Measurements from ENCODE around the gene PTPRM. TPM values are rescaled to one million over a fixed set of nuclear protein-coding genes. Genes with fewer than 3 reads are reported as not detected.
A peak's percentile ranks its signal among the peaks of the same experiment; 100 is the strongest.

PTPRM gene
- total and polyA plus RNA-seq, 4 donors: 118 to 160 (median 122) TPM

DNA sequence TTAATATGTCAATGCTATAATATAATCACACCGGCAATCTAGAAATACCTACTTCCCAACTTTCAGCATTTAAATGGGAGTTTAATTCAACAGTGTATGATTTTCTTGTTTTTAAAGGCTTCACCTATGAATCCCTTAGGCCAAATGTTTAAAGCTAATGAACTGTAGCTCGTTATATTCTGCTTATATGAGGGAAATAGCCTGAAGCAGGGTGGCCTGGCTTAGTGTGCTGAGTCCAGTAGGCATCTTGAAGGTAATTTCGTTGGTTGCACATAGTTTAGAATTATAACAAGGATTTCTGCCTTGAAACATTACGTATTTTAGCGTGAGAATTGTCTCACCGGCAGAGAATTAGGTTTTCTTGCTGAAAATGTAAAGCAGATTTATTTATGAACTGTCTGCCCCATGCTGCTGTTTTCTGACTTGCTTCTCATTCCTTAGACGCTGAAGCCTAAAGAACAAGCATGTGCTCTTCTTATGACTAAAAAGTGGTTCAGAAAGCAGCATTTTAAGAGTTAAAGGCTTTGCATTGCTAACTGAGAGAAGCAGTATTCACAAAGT, 608.5 kb downstream of the PTPRM start:
- no peaks in the 10 kb centered on the region for H3K9me3 ChIP-seq (ENCODE audit: control insufficient read depth, insufficient read depth, low read length)
- no peak overlapping the region for H3K4me3 ChIP-seq (ENCODE audit: low read depth, low read length)
- WGBS (ENCODE audit: insufficient coverage): 54% methylated on average over 6 of the region's 7 CpGs
- peak overlapping the region; percentile 4 for H3K27ac ChIP-seq (ENCODE audit: low read depth, low read length)
- H3K4me1 ChIP-seq (ENCODE audit: control insufficient read depth, insufficient read depth, low read length): no peaks in the 10 kb centered on the region
- DNase-seq (ENCODE audit: low read depth in 4 of 6, low spot score in 6 of 6): peak in 2 of 6 donors; percentile 17 to 71
- no peaks in the 10 kb centered on the region for H3K27me3 ChIP-seq (ENCODE audit: control insufficient read depth, insufficient read depth, low read length)
- H3K36me3 ChIP-seq (ENCODE audit: control insufficient read depth, insufficient read depth, low read length): no peaks in the 10 kb centered on the region

DNA sequence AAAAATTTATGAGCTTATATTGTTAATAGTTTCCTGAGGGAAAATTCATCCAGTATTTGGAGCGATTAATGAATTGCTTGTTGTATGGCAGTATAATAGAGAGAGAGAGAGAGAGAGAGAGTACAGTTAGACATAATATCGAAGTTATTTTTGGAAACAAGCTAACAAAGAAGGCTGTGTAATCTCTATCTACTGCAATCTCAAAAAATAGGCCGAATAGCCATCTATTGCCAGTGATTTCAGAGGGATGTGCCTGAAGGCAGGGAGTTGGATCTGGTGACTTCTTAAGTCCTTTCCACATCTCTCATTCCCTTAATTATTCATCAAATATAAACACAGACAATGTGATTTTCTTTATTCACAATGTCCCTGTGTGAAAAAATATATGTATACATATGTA, 609.0 kb downstream of the PTPRM start:
- Histone ChIP-seq H3K27ac (ENCODE audit: low read depth, low read length) (no peak overlapping the region), H3K27me3 (ENCODE audit: control insufficient read depth, insufficient read depth, low read length) (no peaks in the 10 kb centered on the region), H3K36me3 (ENCODE audit: control insufficient read depth, insufficient read depth, low read length) (no peaks in the 10 kb centered on the region), H3K4me1 (ENCODE audit: control insufficient read depth, insufficient read depth, low read length) (no peaks in the 10 kb centered on the region), H3K4me3 (ENCODE audit: low read depth, low read length) (no peak overlapping the region), H3K9me3 (ENCODE audit: control insufficient read depth, insufficient read depth, low read length) (no peaks in the 10 kb centered on the region)
- no CpG with 5 or more reads among the region's 3 CpGs for WGBS (ENCODE audit: insufficient coverage)
- peak in 2 of 6 donors; percentile 45 to 55 for DNase-seq (ENCODE audit: low read depth in 4 of 6, low spot score in 6 of 6)

DNA sequence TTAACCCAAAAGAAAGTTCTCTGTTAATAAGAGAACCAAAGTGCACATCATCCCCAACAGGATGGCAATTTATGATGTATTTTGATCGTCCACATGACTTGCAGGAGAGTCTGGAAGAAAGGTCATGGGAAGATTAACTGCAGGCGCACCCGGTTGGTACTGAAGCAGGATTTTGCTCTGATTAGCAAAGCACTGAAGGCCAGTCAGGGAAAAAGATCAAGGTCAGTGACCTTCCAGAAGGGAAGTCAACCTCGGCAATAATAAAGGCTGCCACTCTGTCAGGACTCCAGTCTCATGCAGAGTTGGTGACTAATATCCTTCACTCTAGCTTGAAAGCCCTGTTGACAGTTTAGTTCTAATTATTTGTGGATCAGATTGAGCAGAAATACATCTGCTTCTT, 609.4 kb downstream of the PTPRM start:
- Histone ChIP-seq H3K27ac (ENCODE audit: low read depth, low read length) (no peak overlapping the region), H3K4me1 (ENCODE audit: control insufficient read depth, insufficient read depth, low read length) (no peaks in the 10 kb centered on the region), H3K4me3 (ENCODE audit: low read depth, low read length) (no peak overlapping the region), H3K36me3 (ENCODE audit: control insufficient read depth, insufficient read depth, low read length) (no peaks in the 10 kb centered on the region), H3K9me3 (ENCODE audit: control insufficient read depth, insufficient read depth, low read length) (no peaks in the 10 kb centered on the region), H3K27me3 (ENCODE audit: control insufficient read depth, insufficient read depth, low read length) (no peaks in the 10 kb centered on the region)
- 46% methylated on average over 4 of the region's 4 CpGs for WGBS (ENCODE audit: insufficient coverage)
- DNase-seq (ENCODE audit: low read depth in 4 of 6, low spot score in 6 of 6): no peak

DNA sequence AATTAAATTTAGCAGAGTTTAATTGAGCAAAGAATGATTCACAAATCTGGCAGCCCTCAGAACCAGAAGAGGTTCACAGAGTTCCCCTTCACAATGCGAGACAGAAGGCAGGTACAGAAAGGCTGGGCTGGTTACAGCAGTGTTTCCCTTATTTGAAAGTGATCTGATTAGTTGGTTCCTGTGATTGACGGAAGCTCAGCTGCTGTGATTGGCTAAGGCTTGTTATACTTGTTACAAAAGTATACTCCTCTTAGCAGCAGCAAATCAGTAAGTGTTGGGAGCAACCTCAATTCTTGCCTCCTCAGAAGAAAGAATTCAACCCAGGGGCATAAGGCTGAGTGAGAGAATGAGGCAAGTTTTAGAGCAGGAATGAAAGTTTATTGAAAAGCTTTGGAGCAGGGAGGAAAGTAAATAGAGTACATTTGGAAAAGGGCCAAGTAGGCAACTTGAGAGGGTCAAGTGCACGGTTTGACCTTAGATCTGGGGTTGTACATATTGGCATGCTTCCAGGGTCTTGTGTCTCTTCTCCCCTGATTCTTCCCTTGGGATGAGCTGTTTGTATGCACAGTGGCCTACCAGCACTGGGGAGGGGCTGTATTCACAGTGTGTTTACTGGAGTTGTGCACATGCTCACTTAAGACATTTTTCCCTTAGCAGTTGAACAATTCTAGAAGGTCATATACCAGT, 610.4 kb downstream of the PTPRM start:
- Histone ChIP-seq H3K9me3 (ENCODE audit: control insufficient read depth, insufficient read depth, low read length) (no peaks in the 10 kb centered on the region), H3K36me3 (ENCODE audit: control insufficient read depth, insufficient read depth, low read length) (no peaks in the 10 kb centered on the region), H3K27me3 (ENCODE audit: control insufficient read depth, insufficient read depth, low read length) (no peaks in the 10 kb centered on the region), H3K4me3 (ENCODE audit: low read depth, low read length) (no peak overlapping the region), H3K4me1 (ENCODE audit: control insufficient read depth, insufficient read depth, low read length) (no peaks in the 10 kb centered on the region), H3K27ac (ENCODE audit: low read depth, low read length) (peak overlapping the region; percentile 19)
- DNase-seq (ENCODE audit: low read depth in 4 of 6, low spot score in 6 of 6): peak in 2 of 6 donors; percentile 41 to 54
- 20% methylated on average over 1 of the region's 3 CpGs for WGBS (ENCODE audit: insufficient coverage)

DNA sequence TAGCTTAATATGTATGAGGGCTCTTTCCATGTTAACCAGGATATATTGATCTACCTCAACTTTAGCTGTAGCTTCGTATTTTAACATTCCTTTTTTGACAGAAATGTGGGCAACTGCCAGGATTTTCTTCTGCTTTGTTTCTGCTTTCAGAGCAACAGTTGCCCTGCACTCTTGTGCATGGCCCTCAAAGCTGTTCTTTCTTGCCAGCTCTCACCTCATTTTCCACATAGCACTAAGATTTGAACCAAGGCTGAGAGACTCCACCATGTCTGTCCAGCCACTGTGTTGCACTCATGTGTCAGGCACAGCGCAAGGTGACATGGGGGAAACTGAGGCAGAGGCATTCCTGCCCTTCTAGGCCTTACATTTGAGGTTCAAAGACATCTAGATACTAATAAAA, 619.3 kb downstream of the PTPRM start:
- Histone ChIP-seq H3K36me3 (ENCODE audit: control insufficient read depth, insufficient read depth, low read length) (no peaks in the 10 kb centered on the region), H3K27me3 (ENCODE audit: control insufficient read depth, insufficient read depth, low read length) (no peaks in the 10 kb centered on the region), H3K9me3 (ENCODE audit: control insufficient read depth, insufficient read depth, low read length) (no peaks in the 10 kb centered on the region), H3K4me3 (ENCODE audit: low read depth, low read length) (no peak overlapping the region), H3K4me1 (ENCODE audit: control insufficient read depth, insufficient read depth, low read length) (no peaks in the 10 kb centered on the region), H3K27ac (ENCODE audit: low read depth, low read length) (no peak overlapping the region)
- DNase-seq (ENCODE audit: low read depth in 4 of 6, low spot score in 6 of 6): no peak
- 90% methylated on average over 2 of the region's 2 CpGs for WGBS (ENCODE audit: insufficient coverage)

DNA sequence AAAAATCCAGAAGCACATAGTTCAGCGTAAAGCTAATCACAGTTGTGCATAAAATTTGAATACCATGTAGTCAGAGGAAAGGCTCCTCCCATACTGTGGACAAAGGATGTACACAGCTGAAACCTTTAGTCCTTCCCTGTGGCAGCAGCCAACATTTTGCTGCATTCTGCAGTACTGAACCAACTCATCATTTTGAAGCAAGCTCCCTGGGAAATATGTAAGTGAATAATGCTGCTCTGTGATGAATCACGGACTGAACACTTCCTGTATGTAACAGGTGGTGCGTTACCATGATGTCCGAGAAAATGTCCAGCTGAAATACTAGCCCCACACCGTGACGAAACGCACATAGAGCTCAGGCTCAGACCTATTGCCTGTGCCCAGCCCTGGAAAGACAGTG, 621.1 kb downstream of the PTPRM start:
- H3K4me3 ChIP-seq (ENCODE audit: low read depth, low read length): no peak overlapping the region
- 79% methylated on average over 6 of the region's 7 CpGs for WGBS (ENCODE audit: insufficient coverage)

DNA sequence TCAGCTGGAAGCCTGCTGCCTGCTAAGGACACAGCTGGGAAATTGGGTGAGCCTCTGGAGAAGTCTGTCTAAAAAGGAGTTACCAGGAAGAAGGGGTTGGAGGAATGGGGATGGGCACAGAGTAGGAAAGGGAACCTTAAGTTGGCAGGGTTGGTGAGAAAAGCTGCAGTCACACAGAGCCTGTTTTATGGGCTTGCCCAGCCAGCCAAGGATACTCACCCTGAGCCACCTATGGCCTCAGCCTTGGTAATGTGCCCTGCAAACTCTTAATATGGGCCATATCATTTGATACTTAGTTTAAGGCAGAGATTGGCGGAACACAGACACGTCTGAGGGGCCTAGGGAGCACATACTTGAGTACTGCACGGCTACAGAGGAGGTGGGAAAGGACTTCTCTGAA, 623.9 kb downstream of the PTPRM start:
- DNase-seq (ENCODE audit: low read depth in 4 of 6, low spot score in 6 of 6): no peak
- Histone ChIP-seq H3K27ac (ENCODE audit: low read depth, low read length) (no peak overlapping the region), H3K27me3 (ENCODE audit: control insufficient read depth, insufficient read depth, low read length) (no peaks in the 10 kb centered on the region), H3K4me1 (ENCODE audit: control insufficient read depth, insufficient read depth, low read length) (peaks cover 4% of the 10 kb centered on the region), H3K9me3 (ENCODE audit: control insufficient read depth, insufficient read depth, low read length) (no peaks in the 10 kb centered on the region), H3K36me3 (ENCODE audit: control insufficient read depth, insufficient read depth, low read length) (no peaks in the 10 kb centered on the region), H3K4me3 (ENCODE audit: low read depth, low read length) (no peak overlapping the region)
- 90% methylated on average over 3 of the region's 3 CpGs for WGBS (ENCODE audit: insufficient coverage)

More for the DNA sequence above, 621.1 kb downstream of the PTPRM start:
- H3K9me3 ChIP-seq (ENCODE audit: control insufficient read depth, insufficient read depth, low read length): no peaks in the 10 kb centered on the region
- no peaks in the 10 kb centered on the region for H3K27me3 ChIP-seq (ENCODE audit: control insufficient read depth, insufficient read depth, low read length)
- H3K27ac ChIP-seq (ENCODE audit: low read depth, low read length): no peak overlapping the region
- no peaks in the 10 kb centered on the region for H3K4me1 ChIP-seq (ENCODE audit: control insufficient read depth, insufficient read depth, low read length)
- DNase-seq (ENCODE audit: low read depth in 4 of 6, low spot score in 6 of 6): peak in 1 of 6 donors; percentile 53
- H3K36me3 ChIP-seq (ENCODE audit: control insufficient read depth, insufficient read depth, low read length): no peaks in the 10 kb centered on the region

DNA sequence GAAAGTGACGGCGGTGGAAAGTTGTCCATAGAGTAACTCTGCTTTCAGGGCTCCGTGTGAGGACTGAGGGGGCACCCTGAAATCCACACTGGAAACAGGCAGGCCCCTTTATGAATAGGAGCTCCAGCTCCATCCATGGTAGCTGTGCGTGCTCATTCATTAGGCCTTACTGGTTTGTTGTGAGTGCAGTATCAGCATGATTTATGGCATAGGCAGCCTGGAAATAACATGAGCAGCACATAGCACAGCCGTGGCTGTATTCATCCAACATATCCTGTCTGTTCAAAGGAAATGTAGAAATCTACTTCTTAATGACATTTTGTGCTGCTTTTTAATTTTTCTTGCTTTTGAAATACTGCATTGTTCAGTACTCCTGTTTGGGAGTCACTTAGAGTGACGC, 627.3 kb downstream of the PTPRM start:
- WGBS (ENCODE audit: insufficient coverage): 92% methylated on average over 5 of the region's 6 CpGs
- DNase-seq (ENCODE audit: low read depth in 4 of 6, low spot score in 6 of 6): no peak
- H3K27ac ChIP-seq (ENCODE audit: low read depth, low read length): no peak overlapping the region
- H3K4me1 ChIP-seq (ENCODE audit: control insufficient read depth, insufficient read depth, low read length): peaks cover 4% of the 10 kb centered on the region
- H3K9me3 ChIP-seq (ENCODE audit: control insufficient read depth, insufficient read depth, low read length): no peaks in the 10 kb centered on the region
- H3K27me3 ChIP-seq (ENCODE audit: control insufficient read depth, insufficient read depth, low read length): no peaks in the 10 kb centered on the region
- H3K36me3 ChIP-seq (ENCODE audit: control insufficient read depth, insufficient read depth, low read length): no peaks in the 10 kb centered on the region
- no peak overlapping the region for H3K4me3 ChIP-seq (ENCODE audit: low read depth, low read length)

DNA sequence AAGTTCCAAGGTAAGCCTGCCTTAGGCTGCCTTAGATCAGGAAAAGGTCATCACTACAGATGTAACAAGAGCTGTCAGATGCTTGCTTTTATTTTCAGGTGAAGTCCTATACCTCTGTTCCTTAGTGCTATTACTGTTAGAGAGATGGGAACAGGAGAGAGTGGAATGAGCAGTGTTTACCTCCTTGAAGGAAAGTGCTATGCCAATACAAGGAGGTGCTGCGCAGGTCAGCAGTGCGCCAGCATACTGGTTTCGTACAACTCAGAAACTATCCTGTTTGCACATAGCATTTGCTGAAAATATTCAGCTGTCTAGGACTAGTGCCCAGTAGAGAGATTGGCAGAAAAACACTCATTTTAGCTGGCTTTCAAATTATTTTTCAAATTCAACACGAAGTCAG, 629.1 kb downstream of the PTPRM start:
- no peak for DNase-seq (ENCODE audit: low read depth in 4 of 6, low spot score in 6 of 6)
- no peaks in the 10 kb centered on the region for H3K9me3 ChIP-seq (ENCODE audit: control insufficient read depth, insufficient read depth, low read length)
- peaks cover 4% of the 10 kb centered on the region for H3K4me1 ChIP-seq (ENCODE audit: control insufficient read depth, insufficient read depth, low read length)
- no peak overlapping the region for H3K4me3 ChIP-seq (ENCODE audit: low read depth, low read length)
- 94% methylated on average over 3 of the region's 4 CpGs for WGBS (ENCODE audit: insufficient coverage)
- H3K36me3 ChIP-seq (ENCODE audit: control insufficient read depth, insufficient read depth, low read length): no peaks in the 10 kb centered on the region
- H3K27me3 ChIP-seq (ENCODE audit: control insufficient read depth, insufficient read depth, low read length): no peaks in the 10 kb centered on the region
- H3K27ac ChIP-seq (ENCODE audit: low read depth, low read length): no peak overlapping the region

DNA sequence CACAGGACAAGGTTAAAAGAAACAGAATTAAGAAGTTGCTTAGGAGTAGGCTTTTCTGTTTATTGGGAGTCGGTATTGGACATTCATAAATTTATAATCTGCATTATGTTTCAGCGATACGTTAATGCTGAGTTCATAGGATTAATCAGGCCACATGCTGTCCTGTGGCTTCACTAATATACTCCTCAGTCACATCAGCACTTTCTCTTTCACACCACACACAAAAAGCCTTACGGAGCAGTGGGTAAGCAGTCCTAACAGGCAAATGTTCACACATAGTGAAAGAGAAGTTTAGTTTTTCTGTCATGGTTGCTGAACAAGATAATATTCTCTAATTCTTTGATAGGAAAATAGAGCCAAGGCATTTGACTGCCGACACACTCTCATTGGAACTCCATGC, 630.4 kb downstream of the PTPRM start:
- H3K36me3 ChIP-seq (ENCODE audit: control insufficient read depth, insufficient read depth, low read length): no peaks in the 10 kb centered on the region
- peaks cover 4% of the 10 kb centered on the region for H3K4me1 ChIP-seq (ENCODE audit: control insufficient read depth, insufficient read depth, low read length)
- no peaks in the 10 kb centered on the region for H3K27me3 ChIP-seq (ENCODE audit: control insufficient read depth, insufficient read depth, low read length)
- peak in 1 of 6 donors; percentile 54 for DNase-seq (ENCODE audit: low read depth in 4 of 6, low spot score in 6 of 6)
- no peak overlapping the region for H3K27ac ChIP-seq (ENCODE audit: low read depth, low read length)
- no CpG with 5 or more reads among the region's 5 CpGs for WGBS (ENCODE audit: insufficient coverage)
- H3K4me3 ChIP-seq (ENCODE audit: low read depth, low read length): no peak overlapping the region
- H3K9me3 ChIP-seq (ENCODE audit: control insufficient read depth, insufficient read depth, low read length): no peaks in the 10 kb centered on the region

Data from spinal cord (tissue), 10 donors.